HCT116 (cell line): ENCODE results near the gene POLR3GL.

Source experiments
- CEBPB ChIP-seq: IDR thresholded peaks from 2 replicates; pipeline ENCODE4 v1.6.1; 2012; ENCODE audit warnings: low read depth
- CTCF ChIP-seq, 3 experiments: fragments of 200-600 bp in 1 of 3; sonication (generic) in 1 of 3; IDR thresholded peaks in 2 of 3; conservative IDR thresholded peaks in 1 of 3; 2 replicates each; pipeline ENCODE4 v1.5.1; 2012 to 2017; ENCODE audit warnings: low read depth in 2 of 3, low read length in 2 of 3, antibody characterized with exemption in 1 of 3, borderline replicate concordance in 1 of 3, control low read depth in 1 of 3, mild to moderate bottlenecking in 1 of 3, mixed read lengths in 1 of 3, mixed run types in 1 of 3, moderate library complexity in 1 of 3; ENCODE audit not compliant: insufficient read depth in 1 of 3
- EZH2 ChIP-seq: fragments of 200-600 bp; sonication (generic); IDR thresholded peaks from 2 replicates; pipeline ENCODE4 v1.6.1; 2017; ENCODE audit warnings: antibody characterized with exemption, mixed run types
- EZH2phosphoT487 ChIP-seq: fragments of 200-600 bp; IDR thresholded peaks from 2 replicates; pipeline ENCODE4 v1.6.1; 2018; ENCODE audit warnings: antibody characterized with exemption, borderline replicate concordance
- POLR2A ChIP-seq: IDR thresholded peaks from 2 replicates; pipeline ENCODE4 v1.7.0; 2011; ENCODE audit warnings: borderline replicate concordance; ENCODE audit not compliant: insufficient read depth, insufficient read length; ENCODE audit errors: extremely low read depth
- POLR2AphosphoS5 ChIP-seq: IDR thresholded peaks from 2 replicates; pipeline ENCODE4 v1.6.1; 2011; ENCODE audit warnings: mild to moderate bottlenecking, low read depth, low read length, moderate library complexity
- REST ChIP-seq: IDR thresholded peaks from 2 replicates; pipeline ENCODE4 v1.6.1; 2012; ENCODE audit warnings: low read depth
- YY1 ChIP-seq: IDR thresholded peaks from 2 replicates; pipeline ENCODE4 v1.6.1; 2011; ENCODE audit warnings: low read length, low read depth, moderate library complexity, mild to moderate bottlenecking; ENCODE audit not compliant: insufficient replicate concordance; ENCODE audit errors: extremely low read depth

GRCh38 chr1:146012703-146013558, 48.4 kb downstream of the POLR3GL start:
- TF ChIP-seq CTCF (IDR thresholded peaks at IDR 0.05 in 2 of 3, conservative IDR thresholded peaks at IDR 0.05 in 1 of 3; ENCODE audit: borderline replicate concordance in 1 of 3, insufficient read depth in 1 of 3, low read depth in 2 of 3, low read length in 2 of 3) (peak; percentile 58 to 95 (median 86)), YY1 (no peak), EZH2 (no peak), POLR2AphosphoS5 (no peak), POLR2A (no peak), EZH2phosphoT487 (no peak), REST (no peak), CEBPB (no peak)
